Naive thymus-derived CD4-positive, alpha-beta T cell (primary cell): Measurements from ENCODE around the gene OST4. TPM values are rescaled to one million over a fixed set of nuclear protein-coding genes. Genes with fewer than 3 reads are reported as not detected.

Experiments used
- ATAC-seq: fragments of 150-1000 bp; cut with Tn5 transposase; 2 replicates; pipeline ENCODE4 v1.10.0; 2021; ENCODE audit warnings: mild to moderate bottlenecking, moderate library complexity
- CTCF ChIA-PET: fragments of 350-600 bp; sonication (Branson Sonifier 250); formaldehyde crosslinking; loops from one replicate; lab custom pipeline; 2021; ENCODE audit warnings: antibody characterized with exemption; lab: Charles Lee
- POLR2A ChIA-PET: fragments of 350-600 bp; sonication (Branson Sonifier 250); formaldehyde crosslinking; loops from one replicate; lab custom pipeline; 2021; ENCODE audit warnings: antibody characterized with exemption, inconsistent platforms; lab: Charles Lee
- DNase-seq, 9 donors: peaks; one replicate each; pipeline versions ENCODE4 v3.0.0 to v3.0.0-alpha.2; 2020 to 2022; ENCODE audit warnings: mixed read lengths in 1 of 9
- H3K27ac ChIP-seq: one replicate; pipeline ENCODE4 v1.7.0; 2013; ENCODE audit warnings: mild to moderate bottlenecking, low read depth, low read length, moderate library complexity
- H3K27me3 ChIP-seq, 2 donors: one replicate each; pipeline ENCODE4 v1.7.0; 2013; ENCODE audit warnings: low read length in 2 of 2, mild to moderate bottlenecking in 2 of 2, moderate library complexity in 2 of 2; ENCODE audit not compliant: control insufficient read depth in 2 of 2, insufficient read depth in 2 of 2
- H3K36me3 ChIP-seq, 3 experiments: 1 replicate in 2 of 3; 2 replicates in 1 of 3; pipeline ENCODE4 v1.7.0; 2013; ENCODE audit warnings: low read length in 3 of 3, mild to moderate bottlenecking in 3 of 3, moderate library complexity in 1 of 3; ENCODE audit not compliant: insufficient read depth in 3 of 3, control insufficient read depth in 2 of 3
- H3K4me1 ChIP-seq, 2 donors: one replicate each; pipeline ENCODE4 v1.7.0; 2013; ENCODE audit warnings: low read length in 2 of 2, mild to moderate bottlenecking in 2 of 2, moderate library complexity in 1 of 2; ENCODE audit not compliant: control insufficient read depth in 2 of 2, insufficient read depth in 2 of 2
- H3K4me3 ChIP-seq: 2 replicates; pipeline ENCODE4 v1.7.0; 2013; ENCODE audit warnings: mild to moderate bottlenecking, low read length
- H3K9me3 ChIP-seq, 3 experiments: 1 replicate in 2 of 3; 2 replicates in 1 of 3; pipeline ENCODE4 v1.7.0; 2013; ENCODE audit warnings: low read length in 3 of 3; ENCODE audit not compliant: control insufficient read depth in 2 of 3
- H3K27ac Mint-ChIP-seq, 9 donors: one replicate each; pipeline ENCODE4 v1.8.0; 2020 to 2022; ENCODE audit warnings: mixed read lengths in 9 of 9, mild to moderate bottlenecking in 8 of 9, moderate library complexity in 5 of 9, inconsistent platforms in 2 of 9
- H3K27me3 Mint-ChIP-seq, 5 donors: one replicate each; pipeline ENCODE4 v1.8.0; 2021 to 2022; ENCODE audit warnings: mixed read lengths in 5 of 5, mild to moderate bottlenecking in 1 of 5
- H3K36me3 Mint-ChIP-seq, 5 donors: one replicate each; pipeline ENCODE4 v1.8.0; 2020 to 2022; ENCODE audit warnings: mixed read lengths in 5 of 5, mild to moderate bottlenecking in 3 of 5, inconsistent platforms in 1 of 5
- H3K4me1 Mint-ChIP-seq, 7 donors: one replicate each; pipeline ENCODE4 v1.8.0; 2020 to 2022; ENCODE audit warnings: mixed read lengths in 7 of 7, mild to moderate bottlenecking in 3 of 7, inconsistent platforms in 1 of 7
- H3K4me3 Mint-ChIP-seq, 10 donors: one replicate each; pipeline ENCODE4 v1.8.0; 2020 to 2022; ENCODE audit warnings: mild to moderate bottlenecking in 10 of 10, mixed read lengths in 10 of 10, moderate library complexity in 6 of 10, inconsistent platforms in 2 of 10
- H3K9me3 Mint-ChIP-seq, 11 donors: one replicate each; pipeline ENCODE4 v1.8.0; 2020 to 2022; ENCODE audit warnings: mixed read lengths in 11 of 11, mild to moderate bottlenecking in 4 of 11, inconsistent platforms in 1 of 11, moderate library complexity in 1 of 11
- intact Hi-C, 2 donors: fragments of 100-400 bp; cut with micrococcal nuclease; formaldehyde crosslinking; loops; one replicate each; pipeline ENCODE4 v1.15.1; 2023
- polyA plus RNA-seq, 2 donors: library from polyadenylated mRNA; unstranded; fragments of 300-500 nt; fragmentation: Illumina TruSeq; gene quantifications; one replicate each; pipeline ENCODE4 v1.2.3, GENCODE V29; 2021
- total RNA-seq, 6 experiments: library from RNA in 5 of 6; stranded (reverse) in 5 of 6; gene quantifications; 1 replicate in 5 of 6; 2 replicates in 1 of 6; pipeline ENCODE4 v1.2.3 and lab custom pipeline; 2021 to 2026

The OST4 gene
- total and polyA plus RNA-seq, 7 experiments from 2014 or later, result 241 to 884 (median 267) TPM

DNA sequence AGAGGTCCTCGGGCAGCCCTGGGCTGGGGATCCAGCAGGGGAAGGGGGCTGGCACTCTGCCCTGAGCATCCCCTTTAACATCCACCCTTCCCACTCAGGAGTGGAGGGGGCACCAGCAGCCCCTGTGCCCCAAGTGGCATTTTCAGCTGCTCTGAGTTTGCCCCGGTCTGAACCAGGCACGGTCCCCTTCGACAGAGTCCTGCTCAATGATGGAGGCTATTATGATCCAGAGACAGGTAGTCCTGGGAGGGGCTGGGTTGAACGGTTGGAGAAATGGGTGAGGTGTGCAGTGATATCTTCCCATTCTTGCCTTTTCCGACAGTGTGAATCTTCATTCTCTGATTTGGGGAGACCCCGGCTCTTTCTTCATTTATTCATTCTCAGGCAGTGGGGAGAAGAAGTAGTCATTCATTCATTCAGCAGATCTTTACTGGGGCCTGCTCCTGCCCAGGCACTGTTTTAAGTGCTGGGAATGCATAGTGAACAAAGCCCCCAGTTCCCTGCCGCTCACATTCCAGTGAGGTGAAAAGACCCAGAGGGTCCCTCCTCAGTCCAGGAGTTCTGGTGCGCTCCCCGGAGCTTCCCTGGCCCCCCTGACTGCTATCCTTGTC, 13.7 kb upstream of the OST4 start:
- CTCF ChIA-PET, result interaction anchor here (1.2 to 2.1 kb wide), 3 partner anchors 14 to 218 kb away, joined by 4 to 6 read pairs (median 5); partner anchors contain the start of genes AGBL5 and OST4
- H3K4me1 ChIP-seq, result peaks cover 22 to 23% of the 10 kb centered on the region in 2 donors
- intact Hi-C loops, result loop anchor here (5.0 to 10.0 kb wide), 3 partner anchors 177 to 400 kb away; partner anchors contain the start of genes CENPA (in 1 of the 2), IFT172 (in 1 of the 2) and SLC30A3 (in 1 of the 2)
- no peaks in the 10 kb centered on the region for H3K36me3 Mint-ChIP-seq
- no peaks in the 10 kb centered on the region for H3K9me3 Mint-ChIP-seq
- H3K9me3 ChIP-seq, result no peaks in the 10 kb centered on the region
- H3K27ac ChIP-seq, result peak overlapping the region; percentile 90
- H3K36me3 ChIP-seq, result no peaks in the 10 kb centered on the region
- peak overlapping the region; percentile 56 to 91 (median 80) for H3K4me3 Mint-ChIP-seq
- POLR2A ChIA-PET, result interaction anchor here (1.5 to 12.0 kb wide), 4 partner anchors 12 to 51 kb away, joined by 3 to 134 read pairs (median 55); partner anchors contain the start of genes AGBL5 and OST4
- peak overlapping the region; percentile 68 for H3K4me3 ChIP-seq
- no peaks in the 10 kb centered on the region for H3K27me3 Mint-ChIP-seq
- H3K27ac Mint-ChIP-seq, result peak overlapping the region in 8 of 9 donors; percentile 48 to 75 (median 59)
- no peaks in the 10 kb centered on the region for H3K27me3 ChIP-seq
- H3K4me1 Mint-ChIP-seq, result peaks cover 19 to 55% (median 37%) of the 10 kb centered on the region in 7 donors
- DNase-seq (no peak), ATAC-seq (no peak)

DNA sequence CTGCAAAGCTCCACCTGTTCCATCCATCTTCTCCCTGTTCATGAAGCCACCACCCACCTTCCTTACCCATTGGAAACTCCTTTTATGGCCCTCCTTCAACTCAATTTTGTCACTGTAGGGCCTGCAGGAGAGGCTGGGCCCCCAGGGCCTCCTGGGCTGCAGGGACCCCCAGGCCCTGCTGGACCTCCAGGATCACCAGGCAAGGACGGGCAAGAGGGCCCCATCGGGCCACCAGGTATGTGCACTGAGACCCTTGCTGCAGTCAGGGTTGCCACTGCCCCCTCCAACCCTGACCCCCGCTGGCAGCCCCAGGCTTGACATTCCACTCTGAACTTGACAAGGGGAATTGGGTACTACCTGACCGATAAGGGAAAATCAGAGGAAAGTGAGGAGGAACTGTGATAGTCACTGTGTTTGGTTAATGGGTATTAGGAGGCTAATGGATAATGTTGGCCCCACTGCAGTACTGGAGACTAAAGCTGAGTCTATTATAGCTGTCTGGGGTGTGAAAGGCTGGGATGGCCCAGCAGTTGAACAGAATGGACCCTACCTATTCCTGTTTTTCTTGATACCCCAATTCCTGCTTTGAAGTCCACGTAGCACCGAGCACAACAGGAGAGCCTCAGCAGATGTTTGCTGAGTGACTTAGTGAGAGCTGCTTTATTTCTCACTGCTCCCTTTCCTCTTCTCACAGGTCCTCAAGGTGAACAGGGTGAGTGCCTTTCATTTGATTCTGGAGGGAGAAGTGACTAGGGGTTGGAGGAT, 13.0 kb upstream of the OST4 start:
- H3K9me3 Mint-ChIP-seq, result no peaks in the 10 kb centered on the region
- H3K27me3 Mint-ChIP-seq, result no peaks in the 10 kb centered on the region
- peaks cover 22 to 23% of the 10 kb centered on the region in 2 donors for H3K4me1 ChIP-seq
- no peak overlapping the region for H3K27ac ChIP-seq
- POLR2A ChIA-PET, result interaction anchor here (1.0 to 12.0 kb wide), 5 partner anchors 11 to 129 kb away, joined by 3 to 134 read pairs (median 4); partner anchors contain the start of genes AGBL5 and OST4
- CTCF ChIA-PET, result interaction anchor here (1.2 to 2.1 kb wide), 3 partner anchors 13 to 219 kb away, joined by 4 to 6 read pairs (median 5); partner anchors contain the start of genes AGBL5 and OST4
- peak overlapping the region in 4 of 9 donors; percentile 33 to 61 (median 54) for H3K27ac Mint-ChIP-seq
- intact Hi-C loops, result loop anchor here (5.0 to 10.0 kb wide), 3 partner anchors 178 to 400 kb away; partner anchors contain the start of genes CENPA (in 1 of the 2), IFT172 (in 1 of the 2) and SLC30A3 (in 1 of the 2)
- no peak for DNase-seq
- H3K36me3 ChIP-seq, result no peaks in the 10 kb centered on the region
- H3K4me3 ChIP-seq, result no peak overlapping the region
- H3K4me3 Mint-ChIP-seq, result peak overlapping the region in 9 of 10 donors; percentile 5 to 87 (median 41)
- ATAC-seq, result no peak
- no peaks in the 10 kb centered on the region for H3K9me3 ChIP-seq
- peaks cover 19 to 52% (median 36%) of the 10 kb centered on the region in 7 donors for H3K4me1 Mint-ChIP-seq
- no peaks in the 10 kb centered on the region for H3K27me3 ChIP-seq
- no peaks in the 10 kb centered on the region for H3K36me3 Mint-ChIP-seq

- POLR2A ChIA-PET, result interaction anchor here (0.6 to 12.0 kb wide), 6 partner anchors 11 to 178 kb away, joined by 3 to 134 read pairs (median 10); partner anchors contain the start of genes AGBL5, ATRAID, OST4 and SLC5A6
- Mint-ChIP-seq H3K4me3 (peak overlapping the region in 1 of 10 donors; percentile 52), H3K4me1 (peaks cover 19 to 47% (median 34%) of the 10 kb centered on the region in 7 donors), H3K27ac (peak overlapping the region in 2 of 9 donors; percentile 25 to 93), H3K36me3 (no peaks in the 10 kb centered on the region), H3K9me3 (no peaks in the 10 kb centered on the region), H3K27me3 (no peaks in the 10 kb centered on the region)
- no peak for ATAC-seq
- Histone ChIP-seq H3K27ac (no peak overlapping the region), H3K4me1 (peaks cover 22 to 23% of the 10 kb centered on the region in 2 donors), H3K9me3 (no peaks in the 10 kb centered on the region), H3K4me3 (no peak overlapping the region), H3K27me3 (no peaks in the 10 kb centered on the region), H3K36me3 (no peaks in the 10 kb centered on the region)
- intact Hi-C loops, result loop anchor here in 1 of 2 donors (10.0 kb wide), 1 partner anchor 401 kb away; the partner anchor contains the start of gene IFT172
- DNase-seq, result no peak
- CTCF ChIA-PET, result interaction anchor here (1.5 to 2.1 kb wide), 3 partner anchors 12 to 220 kb away, joined by 3 to 6 read pairs (median 4); partner anchors contain the start of gene OST4
Measured at GRCh38 chr2:27083410-27084296, 12.2 kb upstream of the OST4 start.

DNA sequence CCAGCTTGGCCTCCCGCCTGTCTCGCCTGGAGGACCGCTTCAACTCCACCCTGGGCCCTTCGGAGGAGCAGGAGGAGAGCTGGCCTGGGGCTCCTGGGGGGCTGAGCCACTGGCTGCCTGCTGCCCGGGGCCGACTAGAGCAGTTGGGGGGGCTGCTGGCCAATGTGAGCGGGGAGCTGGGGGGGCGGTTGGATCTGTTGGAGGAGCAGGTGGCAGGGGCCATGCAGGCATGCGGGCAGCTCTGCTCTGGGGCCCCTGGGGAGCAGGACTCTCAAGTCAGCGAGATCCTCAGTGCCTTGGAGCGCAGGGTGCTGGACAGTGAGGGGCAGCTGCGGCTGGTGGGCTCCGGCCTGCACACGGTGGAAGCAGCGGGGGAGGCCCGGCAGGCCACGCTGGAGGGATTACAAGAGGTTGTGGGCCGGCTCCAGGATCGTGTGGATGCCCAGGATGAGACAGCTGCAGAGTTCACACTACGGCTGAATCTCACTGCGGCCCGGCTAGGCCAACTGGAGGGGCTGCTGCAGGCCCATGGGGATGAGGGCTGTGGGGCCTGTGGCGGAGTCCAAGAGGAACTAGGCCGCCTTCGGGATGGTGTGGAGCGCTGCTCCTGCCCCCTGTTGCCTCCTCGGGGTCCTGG, 11.4 kb upstream of the OST4 start:
- Histone ChIP-seq H3K36me3 (no peaks in the 10 kb centered on the region), H3K4me3 (no peak overlapping the region), H3K27ac (no peak overlapping the region), H3K4me1 (peaks cover 22 to 23% of the 10 kb centered on the region in 2 donors), H3K27me3 (no peaks in the 10 kb centered on the region), H3K9me3 (no peaks in the 10 kb centered on the region)
- Mint-ChIP-seq H3K9me3 (no peaks in the 10 kb centered on the region), H3K4me3 (peak overlapping the region in 1 of 10 donors; percentile 52), H3K27ac (no peak overlapping the region), H3K27me3 (no peaks in the 10 kb centered on the region), H3K4me1 (peaks cover 19 to 45% (median 32%) of the 10 kb centered on the region in 7 donors), H3K36me3 (no peaks in the 10 kb centered on the region)
- DNase-seq (no peak), ATAC-seq (no peak)
- ChIA-PET POLR2A (interaction anchor here (0.6 to 12.0 kb wide), 8 partner anchors 10 to 178 kb away, joined by 3 to 134 read pairs (median 10); partner anchors contain the start of genes AGBL5, ATRAID, OST4 and PREB), CTCF (interaction anchor here (1.4 to 2.1 kb wide), 4 partner anchors 11 to 221 kb away, joined by 3 to 6 read pairs (median 4); partner anchors contain the start of gene OST4)
- intact Hi-C loops, result loop anchor here in 1 of 2 donors (10.0 kb wide), 1 partner anchor 402 kb away; the partner anchor contains the start of gene IFT172

DNA sequence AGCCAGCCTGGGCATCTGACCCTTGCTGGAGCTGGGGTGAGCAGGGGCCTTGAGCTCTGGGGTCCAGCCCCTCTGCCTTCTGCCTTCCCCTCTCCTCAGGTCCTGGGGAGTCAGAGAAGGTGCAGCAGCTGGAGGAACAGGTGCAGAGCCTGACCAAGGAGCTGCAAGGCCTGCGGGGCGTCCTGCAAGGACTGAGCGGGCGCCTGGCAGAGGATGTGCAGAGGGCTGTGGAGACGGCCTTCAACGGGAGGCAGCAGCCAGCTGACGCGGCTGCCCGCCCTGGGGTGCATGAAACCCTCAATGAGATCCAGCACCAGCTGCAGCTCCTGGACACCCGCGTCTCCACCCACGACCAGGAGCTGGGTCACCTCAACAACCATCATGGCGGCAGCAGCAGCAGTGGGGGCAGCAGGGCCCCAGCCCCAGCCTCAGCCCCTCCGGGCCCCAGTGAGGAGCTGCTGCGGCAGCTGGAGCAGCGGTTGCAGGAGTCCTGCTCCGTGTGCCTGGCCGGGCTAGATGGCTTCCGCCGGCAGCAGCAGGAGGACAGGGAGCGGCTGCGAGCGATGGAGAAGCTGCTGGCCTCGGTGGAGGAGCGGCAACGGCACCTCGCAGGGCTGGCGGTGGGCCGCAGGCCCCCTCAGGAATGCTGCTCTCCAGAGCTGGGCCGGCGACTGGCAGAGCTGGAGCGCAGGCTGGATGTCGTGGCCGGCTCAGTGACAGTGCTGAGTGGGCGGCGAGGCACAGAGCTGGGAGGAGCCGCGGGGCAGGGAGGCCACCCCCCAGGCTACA, 10.7 kb upstream of the OST4 start:
- Histone ChIP-seq H3K36me3 (no peaks in the 10 kb centered on the region), H3K9me3 (no peaks in the 10 kb centered on the region), H3K27ac (peak overlapping the region; percentile 69), H3K4me1 (peaks cover 21 to 22% of the 10 kb centered on the region in 2 donors), H3K4me3 (peak overlapping the region; percentile 48), H3K27me3 (no peaks in the 10 kb centered on the region)
- Mint-ChIP-seq H3K27me3 (no peaks in the 10 kb centered on the region), H3K4me1 (peaks cover 19 to 44% (median 29%) of the 10 kb centered on the region in 7 donors), H3K4me3 (peak overlapping the region in 6 of 10 donors; percentile 81 to 96 (median 86)), H3K9me3 (no peaks in the 10 kb centered on the region), H3K27ac (peak overlapping the region in 6 of 9 donors; percentile 95 to 98 (median 97)), H3K36me3 (no peaks in the 10 kb centered on the region)
- ATAC-seq, result no peak
- ChIA-PET CTCF (interaction anchor here (0.6 to 1.6 kb wide), 7 partner anchors 11 to 221 kb away, joined by 3 to 5 read pairs (median 4); partner anchors contain the start of gene OST4), POLR2A (interaction anchor here (0.8 to 12.0 kb wide), 10 partner anchors 8 to 274 kb away, joined by 3 to 134 read pairs (median 7); partner anchors contain the start of genes AGBL5, ATRAID, GTF3C2 and OST4)
- intact Hi-C loops, result loop anchor here (1.0 to 10.0 kb wide), 10 partner anchors 11 to 403 kb away; partner anchors contain the start of genes ATRAID (in 2 of the 2), EIF2B4 (in 2 of the 2), OST4 (in 2 of the 2) and SLC5A6 (in 2 of the 2)
- DNase-seq, result no peak
